PC-3 (cell line): ENCODE measurements around the gene KIAA2012. TPM values are rescaled to one million over a fixed set of nuclear protein-coding genes. Genes with fewer than 3 reads are reported as not detected.

Experiments used
- ATAC-seq: fragments of 200-7000 bp; cut with Tn5 transposase; 2 replicates; pipeline ENCODE4 v1.9.1; 2020; ENCODE audit warnings: mild to moderate bottlenecking, moderate library complexity
- BruUV-seq: library from RNA; stranded (reverse); fragments of 400-500 nt; replicated peaks from 2 replicates; lab custom pipeline; 2021; lab: Mats Ljungman, UMichigan
- CTCF ChIA-PET: fragments of 300-600 bp; sonication (Branson Sonifier 250); formaldehyde crosslinking; loops from one replicate; lab custom pipeline; 2022; ENCODE audit warnings: antibody characterized with exemption; lab: Charles Lee
- POLR2A ChIA-PET: fragments of 300-600 bp; sonication (Branson Sonifier 250); formaldehyde crosslinking; loops from one replicate; lab custom pipeline; 2022; ENCODE audit warnings: antibody characterized with exemption; ENCODE audit not compliant: unreplicated experiment; lab: Charles Lee
- DNase-seq: peaks from one replicate; pipeline ENCODE4 v3.0.0-alpha.2; 2015
- H2AFZ ChIP-seq: fragments of 300-600 bp; sonication (generic); 2 replicates; pipeline ENCODE4 v1.6.0; 2016; ENCODE audit warnings: antibody characterized with exemption, low read length
- H3F3A ChIP-seq: fragments of 300-600 bp; sonication (generic); one replicate; pipeline ENCODE4 v1.6.0; 2017; ENCODE audit warnings: antibody characterized with exemption, low read length, control low read depth, mild to moderate bottlenecking; ENCODE audit not compliant: unreplicated experiment
- H3K27ac ChIP-seq: fragments of 300-600 bp; sonication (generic); 2 replicates; pipeline ENCODE4 v1.5.1; 2016; ENCODE audit warnings: mild to moderate bottlenecking, low read length
- H3K27me3 ChIP-seq: fragments of 300-600 bp; sonication (generic); 2 replicates; pipeline ENCODE4 v1.6.1; 2016; ENCODE audit warnings: low read length, mixed read lengths
- H3K36me3 ChIP-seq: fragments of 300-600 bp; sonication (generic); 2 replicates; pipeline ENCODE4 v1.6.1; 2016; ENCODE audit warnings: low read depth, mixed run types, low read length, mixed read lengths
- H3K4me1 ChIP-seq: fragments of 300-600 bp; sonication (generic); 2 replicates; pipeline ENCODE4 v1.5.1; 2016; ENCODE audit warnings: low read length; ENCODE audit not compliant: insufficient read depth
- H3K4me2 ChIP-seq: fragments of 300-600 bp; sonication (generic); 2 replicates; pipeline ENCODE4 v1.6.0; 2016; ENCODE audit warnings: low read length
- H3K4me3 ChIP-seq: fragments of 300-600 bp; sonication (generic); 2 replicates; pipeline ENCODE4 v1.5.1; 2016; ENCODE audit warnings: mild to moderate bottlenecking, low read length, mixed read lengths
- H3K79me2 ChIP-seq: fragments of 300-600 bp; sonication (generic); 2 replicates; pipeline ENCODE4 v1.6.1; 2017; ENCODE audit warnings: low read length, mixed read lengths
- H3K9ac ChIP-seq: fragments of 300-600 bp; sonication (generic); 2 replicates; pipeline ENCODE4 v1.6.0; 2016; ENCODE audit warnings: mild to moderate bottlenecking, low read length
- H3K9me2 ChIP-seq: fragments of 300-600 bp; sonication (generic); replicated peaks from 2 replicates; pipeline ENCODE4 v1.6.1; 2016; ENCODE audit warnings: mixed run types, low read length, mixed read lengths
- H3K9me3 ChIP-seq: fragments of 300-600 bp; sonication (generic); 2 replicates; pipeline ENCODE4 v1.6.1; 2016; ENCODE audit warnings: low read length, mixed read lengths
- H4K20me1 ChIP-seq: fragments of 300-600 bp; sonication (generic); 2 replicates; pipeline ENCODE4 v1.6.1; 2016; ENCODE audit warnings: low read length, mixed read lengths
- CTCF ChIP-seq: fragments of 300-600 bp; sonication (generic); conservative IDR thresholded peaks from 2 replicates; pipeline ENCODE4 v1.5.1; 2017; ENCODE audit warnings: antibody characterized with exemption, low read depth, mild to moderate bottlenecking, low read length
- EZH2 ChIP-seq: fragments of 300-600 bp; sonication (generic); IDR thresholded peaks from one replicate; pipeline ENCODE4 v1.6.1; 2017; ENCODE audit warnings: antibody characterized with exemption, mild to moderate bottlenecking, low read length; ENCODE audit not compliant: unreplicated experiment
- EZH2phosphoT487 ChIP-seq: fragments of 300-600 bp; sonication (generic); IDR thresholded peaks from 2 replicates; pipeline ENCODE4 v1.6.1; 2018; ENCODE audit warnings: mild to moderate bottlenecking, antibody characterized with exemption, low read length, borderline replicate concordance
- intact Hi-C: fragments of 100-400 bp; cut with micrococcal nuclease; formaldehyde crosslinking; loops from 2 replicates; pipeline ENCODE4 v1.9.0; 2023
- total RNA-seq: library from RNA; depleted of rRNA; stranded (reverse); fragments of >200 nt; gene quantifications from 2 replicates; pipeline ENCODE4 v1.2.3, GENCODE V29; 2014; rRNA removed

KIAA2012 gene
- total RNA-seq, 1 experiment from 2014 or later, result not detected

GRCh38 chr2:202249521-202250253, 176.6 kb downstream of the KIAA2012 start:
- intact Hi-C loops, result no loop called here
- Histone ChIP-seq H3K9me2 (no peaks in the 10 kb centered on the region), H3K27ac (peak overlapping the region; percentile 51), H3K9ac (no peak overlapping the region), H4K20me1 (no peaks in the 10 kb centered on the region), H3K4me1 (peaks cover 14% of the 10 kb centered on the region), H3K4me2 (peak overlapping the region; percentile 57; the same call in 1 of the 2 replicates), H3F3A (no peaks in the 10 kb centered on the region), H2AFZ (peak overlapping the region; percentile 73), H3K79me2 (no peaks in the 10 kb centered on the region), H3K27me3 (no peaks in the 10 kb centered on the region), H3K9me3 (no peaks in the 10 kb centered on the region), H3K4me3 (no peak overlapping the region), H3K36me3 (no peaks in the 10 kb centered on the region)
- DNase-seq (peak; percentile 55), ATAC-seq (peak; percentile 95)
- BruUV-seq, result no TSS peak
- CTCF ChIA-PET, result no interaction called here
- POLR2A ChIA-PET, result no interaction called here
- no peak for TF ChIP-seq EZH2phosphoT487
- TF ChIP-seq EZH2, result no peak
- no peak for TF ChIP-seq CTCF

- TF ChIP-seq EZH2 (no peak), CTCF (no peak), EZH2phosphoT487 (no peak)
- POLR2A ChIA-PET, result no interaction called here
- no peak for ATAC-seq
- no TSS peak for BruUV-seq
- Histone ChIP-seq H3K4me2 (no peak overlapping the region), H3K9ac (no peak overlapping the region), H3K4me1 (peaks cover 14% of the 10 kb centered on the region), H3K9me2 (no peaks in the 10 kb centered on the region), H2AFZ (no peak overlapping the region), H3K4me3 (no peak overlapping the region), H3K27me3 (no peaks in the 10 kb centered on the region), H3F3A (no peaks in the 10 kb centered on the region), H3K36me3 (no peaks in the 10 kb centered on the region), H3K79me2 (no peaks in the 10 kb centered on the region), H3K27ac (no peak overlapping the region), H3K9me3 (no peaks in the 10 kb centered on the region), H4K20me1 (no peaks in the 10 kb centered on the region)
- no peak for DNase-seq
- intact Hi-C loops, result no loop called here
- CTCF ChIA-PET, result no interaction called here
Observed at GRCh38 chr2:202251494-202251893, 178.4 kb downstream of the KIAA2012 start.

Other genes starting within 250 kb of the KIAA2012 start
- 4.8 and 5.5 TPM in 2 replicates for gene FZD7, start 39.4 kb upstream of the KIAA2012 start, total RNA-seq
- 98.4 and 115 TPM in 2 replicates for gene SUMO1, start 165.3 kb downstream of the KIAA2012 start, total RNA-seq
- 90.0 and 112 TPM in 2 replicates for gene NOP58, start 192.5 kb downstream of the KIAA2012 start, total RNA-seq